Measurements from ENCODE around the gene PHEX.
A peak's percentile ranks its signal among the peaks of the same experiment; 100 is the strongest.

The PHEX gene

GRCh38 chrX:22032084-22032483 is at the start of gene PHEX:
TSS of gene PHEX (plus strand) at chrX:22032325. CDS start at chrX:22033006, 681 bp downstream.
- no peak for DNase-seq

GRCh38 chrX:21985332-21985777 is 46.8 kb upstream of the PHEX start:
- DNase-seq: peak; percentile 79

GRCh38 chrX:21986596-21986995 is 45.5 kb upstream of the PHEX start:
- DNase-seq: no peak

- DNase-seq: no peak
Observed at GRCh38 chrX:21989384-21989783, 42.7 kb upstream of the PHEX start.

GRCh38 chrX:21990832-21991231 is 41.3 kb upstream of the PHEX start:
- no peak for DNase-seq

GRCh38 chrX:21991504-21991903 is 40.6 kb upstream of the PHEX start:
- no peak for DNase-seq

- DNase-seq: no peak
Observed at GRCh38 chrX:21993265-21993664, 38.9 kb upstream of the PHEX start.

- no peak for DNase-seq
Observed at GRCh38 chrX:21996872-21997455, 35.2 kb upstream of the PHEX start.

- no peak for DNase-seq
Observed at GRCh38 chrX:21998037-21998436, 34.1 kb upstream of the PHEX start.

- DNase-seq: no peak
Observed at GRCh38 chrX:22004866-22005265, 27.3 kb upstream of the PHEX start.

- DNase-seq: no peak
Observed at GRCh38 chrX:22012051-22012450, 20.1 kb upstream of the PHEX start.

GRCh38 chrX:22012931-22013330 is 19.2 kb upstream of the PHEX start:
- no peak for DNase-seq

- DNase-seq: no peak
Observed at GRCh38 chrX:22015139-22015750, 16.9 kb upstream of the PHEX start.

- DNase-seq: no peak
Observed at GRCh38 chrX:22021751-22022324, 10.3 kb upstream of the PHEX start.

- no peak for DNase-seq
Observed at GRCh38 chrX:22024577-22024976, 7.5 kb upstream of the PHEX start.

- no peak for DNase-seq
Observed at GRCh38 chrX:22025751-22026150, 6.4 kb upstream of the PHEX start.

GRCh38 chrX:22026731-22027130 is 5.4 kb upstream of the PHEX start:
- DNase-seq: no peak

- DNase-seq: no peak
Observed at GRCh38 chrX:22032506-22032905, 381 bp downstream of the PHEX start.

GRCh38 chrX:22033818-22034217 is 1.7 kb downstream of the PHEX start:
- DNase-seq: no peak

- no peak for DNase-seq
Observed at GRCh38 chrX:22035236-22035635, 3.1 kb downstream of the PHEX start.

- no peak for DNase-seq
Observed at GRCh38 chrX:22037225-22037624, 5.1 kb downstream of the PHEX start.

GRCh38 chrX:22037911-22038537 is 5.9 kb downstream of the PHEX start:
- DNase-seq: no peak

GRCh38 chrX:22039541-22039940 is 7.4 kb downstream of the PHEX start:
- DNase-seq: no peak

- DNase-seq: no peak
Observed at GRCh38 chrX:22040184-22040583, 8.1 kb downstream of the PHEX start.
